CD4-positive, alpha-beta T cell treated with Interferon gamma for 1 hour (primary cell): ENCODE data around the gene SMYD3.

Source experiments
- DNase-seq: peaks from one replicate; pipeline ENCODE4 v3.0.0-alpha.2; 2020

The SMYD3 gene

GRCh38 chr1:246265481-246265880 is 241.6 kb downstream of the SMYD3 start:
- DNase-seq = no peak

- no peak for DNase-seq
Observed at GRCh38 chr1:246262281-246262680, 244.8 kb downstream of the SMYD3 start.

- DNase-seq = no peak
Observed at GRCh38 chr1:246261639-246262038, 245.4 kb downstream of the SMYD3 start.

GRCh38 chr1:246258250-246258649 is 248.8 kb downstream of the SMYD3 start:
- DNase-seq = no peak

GRCh38 chr1:246255773-246256172 is 251.3 kb downstream of the SMYD3 start:
- no peak for DNase-seq

GRCh38 chr1:246254854-246255253 is 252.2 kb downstream of the SMYD3 start:
- DNase-seq = no peak

GRCh38 chr1:246246430-246246829 is 260.6 kb downstream of the SMYD3 start:
- no peak for DNase-seq

GRCh38 chr1:246245541-246245940 is 261.5 kb downstream of the SMYD3 start:
- DNase-seq = no peak

GRCh38 chr1:246232126-246232525 is 275.0 kb downstream of the SMYD3 start:
- DNase-seq = no peak

GRCh38 chr1:246226041-246226440 is 281.0 kb downstream of the SMYD3 start:
- DNase-seq = no peak

- DNase-seq = no peak
Observed at GRCh38 chr1:246221485-246222255, 285.4 kb downstream of the SMYD3 start.

- no peak for DNase-seq
Observed at GRCh38 chr1:246220495-246221065, 286.5 kb downstream of the SMYD3 start.

- no peak for DNase-seq
Observed at GRCh38 chr1:246219508-246220030, 287.5 kb downstream of the SMYD3 start.

- DNase-seq = no peak
Observed at GRCh38 chr1:246218686-246219085, 288.4 kb downstream of the SMYD3 start.

GRCh38 chr1:246216906-246217305 is 290.2 kb downstream of the SMYD3 start:
- DNase-seq = no peak

GRCh38 chr1:246215510-246215903 is 291.6 kb downstream of the SMYD3 start:
- DNase-seq = no peak

GRCh38 chr1:246214708-246215509 is 292.2 kb downstream of the SMYD3 start:
- peak; percentile 51 for DNase-seq

- no peak for DNase-seq
Observed at GRCh38 chr1:246213947-246214346, 293.1 kb downstream of the SMYD3 start.

GRCh38 chr1:246213502-246213901 is 293.6 kb downstream of the SMYD3 start:
- DNase-seq = no peak

- DNase-seq = no peak
Observed at GRCh38 chr1:246213036-246213435, 294.0 kb downstream of the SMYD3 start.

GRCh38 chr1:246212013-246212412 is 295.1 kb downstream of the SMYD3 start:
- DNase-seq = no peak

GRCh38 chr1:246210756-246211155 is 296.3 kb downstream of the SMYD3 start:
- DNase-seq = no peak

GRCh38 chr1:246208105-246208504 is 299.0 kb downstream of the SMYD3 start:
- DNase-seq = no peak

GRCh38 chr1:246203180-246203579 is 303.9 kb downstream of the SMYD3 start:
- no peak for DNase-seq
